Spinal cord (tissue), 10 donors: ENCODE data around the gene UBQLN1. TPM values are rescaled to one million over a fixed set of nuclear protein-coding genes. Genes with fewer than 3 reads are reported as not detected.
A peak's percentile ranks its signal among the peaks of the same experiment; 100 is the strongest.
"Not testable (repeated sequence)": the region's sequence is repeated elsewhere in the genome, so short reads cannot be mapped to it uniquely, and the experiment has no call there.

Experiments used
- DNase-seq, 6 donors: peaks; one replicate each; pipeline versions ENCODE4 v3.0.0 to v3.0.0-alpha.2; 2013 to 2015; ENCODE audit warnings: low spot score in 6 of 6, low read depth in 4 of 6
- H3K27ac ChIP-seq: one replicate; pipeline ENCODE4 v1.5.1; 2013; ENCODE audit warnings: low read depth, low read length, control low read depth
- H3K27me3 ChIP-seq: one replicate; pipeline ENCODE4 v1.6.1; 2013; ENCODE audit warnings: low read length; ENCODE audit not compliant: control insufficient read depth, insufficient read depth
- H3K36me3 ChIP-seq: one replicate; pipeline ENCODE4 v1.6.1; 2013; ENCODE audit warnings: low read length; ENCODE audit not compliant: control insufficient read depth, insufficient read depth
- H3K4me1 ChIP-seq: one replicate; pipeline ENCODE4 v1.6.1; 2013; ENCODE audit warnings: low read length; ENCODE audit not compliant: control insufficient read depth, insufficient read depth
- H3K4me3 ChIP-seq: one replicate; pipeline ENCODE4 v1.5.1; 2013; ENCODE audit warnings: low read depth, low read length, control low read depth
- H3K9me3 ChIP-seq: one replicate; pipeline ENCODE4 v1.6.1; 2013; ENCODE audit warnings: low read length; ENCODE audit not compliant: control insufficient read depth, insufficient read depth
- WGBS: methylation state at CpG from one replicate; pipeline ENCODE4 v1.1.5; 2013; ENCODE audit warnings: missing lambda C conversion rate; ENCODE audit not compliant: insufficient coverage; 5-methylcytosine and 5-hydroxymethylcytosine counted together
- long read RNA-seq, 4 donors: transcript quantifications; one replicate each; lab custom pipeline, GENCODE V29; 2026
- polyA plus RNA-seq, 2 donors: library from polyadenylated mRNA; unstranded; fragments of 120-200 nt; gene quantifications; one replicate each; pipeline ENCODE4 v1.2.1, GENCODE V29; 2013; ENCODE audit not compliant: insufficient read length in 2 of 2
- total RNA-seq, 2 donors: library from RNA; depleted of rRNA in 1 of 2; stranded (reverse); fragments of 120-200 nt in 1 of 2; fragments of >200 nt in 1 of 2; gene quantifications; one replicate each; pipeline versions ENCODE4 v1.2.3 to v1.2.4, GENCODE V29; 2013 to 2014
- donor health status: healthy.

The UBQLN1 gene
- total RNA-seq (100 to 1,000 TPM in 1 of 2 donors, 10 to 100 TPM in 1; 93.7 to 221 TPM), polyA plus RNA-seq (100 to 1,000 TPM; 108 to 131 TPM)
- long read RNA-seq, donor 1, full-length matches to known transcripts = 40 of 65 reads
- long read RNA-seq, donor 1, partial matches to known transcripts = 25 of 65 reads
- long read RNA-seq, donor 1, other reads (novel, unspliced or antisense) = 0 of 65 reads
- long read RNA-seq, donor 2, full-length matches to known transcripts = 5 of 11 reads
- long read RNA-seq, donor 2, partial matches to known transcripts = 6 of 11 reads
- long read RNA-seq, donor 2, other reads (novel, unspliced or antisense) = 0 of 11 reads
- long read RNA-seq, donor 3, full-length matches to known transcripts = 9 of 22 reads
- long read RNA-seq, donor 3, partial matches to known transcripts = 13 of 22 reads
- long read RNA-seq, donor 3, other reads (novel, unspliced or antisense) = 0 of 22 reads
- long read RNA-seq, donor 4, full-length matches to known transcripts = 10 of 25 reads
- long read RNA-seq, donor 4, partial matches to known transcripts = 15 of 25 reads
- long read RNA-seq, donor 4, other reads (novel, unspliced or antisense) = 0 of 25 reads

DNA sequence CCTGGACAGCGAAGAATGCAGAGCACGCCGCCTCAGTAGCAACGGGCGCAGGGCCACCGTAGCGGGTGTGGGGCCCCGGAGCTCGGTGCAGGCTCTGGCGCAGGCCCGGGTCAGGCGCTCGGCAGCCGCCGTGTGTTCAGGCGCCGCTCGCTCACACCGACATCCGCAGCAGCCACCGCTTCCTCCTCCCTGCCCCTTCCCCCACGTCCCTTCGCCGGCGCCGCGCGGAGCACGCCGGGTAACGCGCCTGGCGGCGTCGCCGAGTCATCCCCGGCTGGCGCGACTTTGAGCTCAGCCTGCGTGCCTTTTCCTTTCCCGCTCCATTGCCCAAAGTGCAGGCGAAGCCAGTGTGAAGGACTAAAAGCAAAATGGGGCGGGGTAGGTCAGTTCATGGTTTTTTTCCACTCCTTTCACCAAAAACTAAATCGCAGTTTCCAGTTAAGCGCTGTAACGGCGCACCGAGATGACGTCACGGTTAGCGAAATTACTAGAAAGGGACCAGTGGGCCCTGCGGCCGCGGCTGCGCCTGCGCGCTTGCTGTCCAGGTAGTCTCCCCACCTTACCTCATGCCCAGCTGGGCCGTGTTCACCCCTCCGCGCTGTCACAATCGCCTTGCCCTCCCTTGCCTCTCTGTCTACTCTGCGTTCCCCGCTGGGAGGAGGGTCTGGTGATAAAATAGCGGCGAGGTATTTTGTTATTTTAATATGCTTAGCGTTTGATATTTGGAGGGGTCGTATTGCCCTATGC, at the start of gene UBQLN1:
TSS of gene UBQLN1 (minus strand) at position 191 of the 747 bp plus-strand sequence. CDS start 279 bp downstream, outside the sequence.
- H3K27me3 ChIP-seq = no peaks in the 10 kb centered on the region
- no peaks in the 10 kb centered on the region for H3K36me3 ChIP-seq

DNA sequence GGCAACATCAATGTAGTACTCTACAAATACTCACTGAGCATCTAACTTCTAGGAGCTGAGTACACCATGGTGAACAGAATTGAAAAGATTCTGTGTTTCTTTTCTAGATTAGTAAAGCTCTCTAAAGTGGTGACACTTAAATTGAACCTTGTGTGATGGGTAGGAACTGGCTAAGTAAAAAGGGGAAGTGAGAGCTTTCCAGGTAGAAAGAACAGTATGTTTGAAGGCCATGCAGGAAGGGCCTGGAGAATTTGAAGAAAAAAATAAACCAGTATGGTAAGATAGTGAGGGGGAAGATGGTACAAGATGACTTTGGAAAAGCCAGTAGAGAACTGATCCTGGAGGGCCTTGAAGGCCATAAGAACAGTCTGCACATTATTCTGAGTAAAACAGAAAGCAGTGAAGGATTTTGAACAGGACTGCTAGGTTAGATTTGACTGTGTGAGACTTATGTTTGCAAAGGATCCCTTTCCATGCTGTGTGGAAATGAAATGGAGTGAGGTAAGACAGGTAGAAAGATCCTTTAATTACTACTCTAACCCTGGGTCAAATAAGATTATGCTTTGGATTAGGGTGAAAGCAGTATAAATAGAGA, 46.7 kb upstream of the UBQLN1 start:
- H3K9me3 ChIP-seq = no peaks in the 10 kb centered on the region
- H3K4me1 ChIP-seq = no peaks in the 10 kb centered on the region
- no peak overlapping the region for H3K27ac ChIP-seq
- DNase-seq = no peak
- no peak overlapping the region for H3K4me3 ChIP-seq
- H3K27me3 ChIP-seq = no peaks in the 10 kb centered on the region
- peaks cover 6% of the 10 kb centered on the region for H3K36me3 ChIP-seq

More for the DNA sequence above, at the start of gene UBQLN1:
- DNase-seq = peak; percentile 93 to 98 (median 96)
- peak within 1 kb of the TSS; percentile 96 for H3K27ac ChIP-seq
- H3K4me3 ChIP-seq = peak within 1 kb of the TSS; percentile 97
- H3K4me1 ChIP-seq = peaks cover 4% of the 10 kb centered on the region
- peaks cover 3% of the 10 kb centered on the region for H3K9me3 ChIP-seq
- WGBS = 0% methylated on average over 56 of the region's 67 CpGs

DNA sequence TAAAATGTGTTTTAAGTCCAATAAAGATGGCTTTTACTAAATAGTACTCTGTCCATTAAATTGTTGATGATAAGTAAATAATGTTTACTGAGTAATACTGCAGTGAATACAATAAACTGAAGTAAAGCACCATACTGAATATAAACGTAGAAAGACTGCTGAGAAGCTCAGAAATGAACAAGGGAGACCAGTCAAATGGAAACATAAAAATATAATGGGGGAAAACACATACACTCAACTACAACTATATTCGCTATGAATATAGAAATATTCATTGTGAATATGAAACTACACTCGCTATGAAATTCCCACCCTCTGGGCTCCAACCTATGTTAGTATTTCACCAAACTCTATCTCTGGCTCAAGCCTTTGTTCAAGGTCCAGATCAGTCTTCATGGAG, 41.9 kb upstream of the UBQLN1 start:
- H3K4me1 ChIP-seq = no peaks in the 10 kb centered on the region
- H3K27ac ChIP-seq = no peak overlapping the region
- no CpG with 5 or more reads among the region's 3 CpGs for WGBS
- no peaks in the 10 kb centered on the region for H3K9me3 ChIP-seq
- H3K27me3 ChIP-seq = no peaks in the 10 kb centered on the region
- DNase-seq = no peak
- no peak overlapping the region for H3K4me3 ChIP-seq
- peaks cover 6% of the 10 kb centered on the region for H3K36me3 ChIP-seq

DNA sequence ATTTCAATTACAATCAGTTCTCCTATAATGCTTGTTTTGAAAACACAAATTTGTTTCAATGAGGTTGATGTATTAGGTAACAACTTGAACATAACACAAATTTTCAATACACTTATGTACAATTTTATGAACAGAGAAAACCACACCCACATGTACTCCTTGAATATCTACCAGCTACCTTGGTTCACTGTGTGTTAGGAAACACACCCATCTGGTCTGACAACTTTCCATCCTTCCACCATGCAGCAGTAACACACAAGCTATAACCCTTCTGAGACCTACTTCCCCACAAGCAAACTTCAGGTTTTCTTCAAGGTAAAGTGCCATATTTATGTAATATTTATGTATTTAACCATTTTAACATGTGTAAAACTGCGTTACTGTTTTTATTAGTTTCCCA, 36.4 kb upstream of the UBQLN1 start:
- Histone ChIP-seq H3K27me3 (no peaks in the 10 kb centered on the region), H3K4me1 (no peaks in the 10 kb centered on the region), H3K9me3 (no peaks in the 10 kb centered on the region), H3K36me3 (peaks cover 3% of the 10 kb centered on the region), H3K4me3 (no peak overlapping the region), H3K27ac (no peak overlapping the region)
- WGBS = no CpG with 5 or more reads among the region's 1 CpG
- no peak for DNase-seq

DNA sequence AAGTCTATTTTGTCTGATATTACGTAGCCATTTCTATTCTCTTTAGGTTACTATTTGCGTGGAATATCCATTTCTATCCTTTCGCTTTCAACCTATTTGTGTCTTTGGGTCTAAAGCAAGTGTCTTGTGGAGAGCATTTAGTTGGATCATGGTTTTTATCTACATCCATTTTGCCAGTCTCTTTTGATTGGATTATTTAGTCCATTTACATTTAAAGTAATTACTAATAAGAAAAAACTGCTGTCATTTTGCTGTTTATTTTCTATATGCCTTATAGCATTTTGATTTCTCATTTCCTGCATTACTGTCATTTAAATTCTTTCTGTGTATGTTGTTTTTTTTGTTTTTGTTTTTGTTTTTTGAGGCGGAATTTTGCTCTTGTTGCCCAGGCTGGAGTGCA, 26.0 kb upstream of the UBQLN1 start:
- Histone ChIP-seq H3K9me3 (no peaks in the 10 kb centered on the region), H3K4me1 (no peaks in the 10 kb centered on the region), H3K27ac (no peak overlapping the region), H3K27me3 (no peaks in the 10 kb centered on the region), H3K4me3 (no peak overlapping the region), H3K36me3 (peaks cover 9% of the 10 kb centered on the region)
- no CpG with 5 or more reads among the region's 4 CpGs for WGBS
- no peak for DNase-seq

DNA sequence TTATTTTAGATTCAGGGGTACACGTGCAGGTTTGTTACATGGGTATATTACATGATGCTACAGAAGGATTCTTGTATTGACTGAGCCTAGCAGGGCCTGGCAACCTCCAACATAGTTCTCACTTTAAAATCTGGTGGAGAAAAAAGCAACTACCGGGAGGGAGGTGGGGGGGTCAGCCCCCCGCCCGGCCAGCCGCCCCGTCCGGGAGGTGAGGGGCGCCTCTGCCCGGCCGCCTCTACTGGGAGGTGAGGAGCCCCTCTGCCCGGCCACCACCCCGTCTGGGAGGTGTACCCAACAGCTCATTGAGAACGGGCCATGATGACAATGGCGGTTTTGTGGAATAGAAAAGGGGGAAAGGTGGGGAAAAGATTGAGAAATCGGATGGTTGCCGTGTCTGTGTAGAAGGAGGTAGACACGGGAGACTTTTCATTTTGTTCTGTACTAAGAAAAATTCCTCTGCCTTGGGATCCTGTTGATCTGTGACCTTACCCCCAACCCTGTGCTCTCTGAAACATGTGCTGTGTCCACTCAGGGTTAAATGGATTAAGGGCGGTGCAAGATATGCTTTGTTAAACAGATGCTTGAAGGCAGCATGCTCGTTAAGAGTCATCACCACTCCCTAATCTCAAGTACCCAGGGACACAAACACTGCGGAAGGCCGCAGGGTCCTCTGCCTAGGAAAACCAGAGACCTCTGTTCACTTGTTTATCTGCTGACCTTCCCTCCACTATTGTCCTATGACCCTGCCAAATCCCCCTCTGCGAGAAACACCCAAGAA, 21.0 kb upstream of the UBQLN1 start:
- not testable (repeated sequence) for H3K9me3 ChIP-seq

DNA sequence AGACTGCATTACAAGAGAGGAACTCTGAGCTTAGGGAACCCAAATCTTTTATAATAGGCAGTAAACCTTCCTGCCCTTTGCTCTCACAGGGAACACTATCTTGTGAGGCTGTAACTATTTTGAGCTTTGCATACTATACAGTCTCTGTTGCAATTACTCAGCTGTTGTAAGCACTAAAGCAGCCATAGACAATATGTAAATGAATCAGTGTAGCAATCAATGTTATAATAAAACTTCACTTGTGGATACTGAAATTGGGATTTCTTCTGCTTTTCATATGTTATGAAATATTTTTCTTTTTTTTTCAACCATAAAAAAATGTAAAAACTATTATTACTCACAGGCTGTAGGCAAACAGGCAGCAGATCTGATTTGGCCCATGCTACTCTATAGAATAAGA, 16.7 kb upstream of the UBQLN1 start:
- Histone ChIP-seq H3K36me3 (no peaks in the 10 kb centered on the region), H3K9me3 (peaks cover 2% of the 10 kb centered on the region), H3K4me3 (no peak overlapping the region), H3K27ac (no peak overlapping the region), H3K27me3 (no peaks in the 10 kb centered on the region), H3K4me1 (no peaks in the 10 kb centered on the region)
- no peak for DNase-seq

More for the DNA sequence above, 21.0 kb upstream of the UBQLN1 start:
- not testable (repeated sequence) for DNase-seq, H3K4me3 ChIP-seq, H3K36me3 ChIP-seq, H3K27ac ChIP-seq, H3K4me1 ChIP-seq, H3K27me3 ChIP-seq
- no CpG with 5 or more reads among the region's 22 CpGs for WGBS

DNA sequence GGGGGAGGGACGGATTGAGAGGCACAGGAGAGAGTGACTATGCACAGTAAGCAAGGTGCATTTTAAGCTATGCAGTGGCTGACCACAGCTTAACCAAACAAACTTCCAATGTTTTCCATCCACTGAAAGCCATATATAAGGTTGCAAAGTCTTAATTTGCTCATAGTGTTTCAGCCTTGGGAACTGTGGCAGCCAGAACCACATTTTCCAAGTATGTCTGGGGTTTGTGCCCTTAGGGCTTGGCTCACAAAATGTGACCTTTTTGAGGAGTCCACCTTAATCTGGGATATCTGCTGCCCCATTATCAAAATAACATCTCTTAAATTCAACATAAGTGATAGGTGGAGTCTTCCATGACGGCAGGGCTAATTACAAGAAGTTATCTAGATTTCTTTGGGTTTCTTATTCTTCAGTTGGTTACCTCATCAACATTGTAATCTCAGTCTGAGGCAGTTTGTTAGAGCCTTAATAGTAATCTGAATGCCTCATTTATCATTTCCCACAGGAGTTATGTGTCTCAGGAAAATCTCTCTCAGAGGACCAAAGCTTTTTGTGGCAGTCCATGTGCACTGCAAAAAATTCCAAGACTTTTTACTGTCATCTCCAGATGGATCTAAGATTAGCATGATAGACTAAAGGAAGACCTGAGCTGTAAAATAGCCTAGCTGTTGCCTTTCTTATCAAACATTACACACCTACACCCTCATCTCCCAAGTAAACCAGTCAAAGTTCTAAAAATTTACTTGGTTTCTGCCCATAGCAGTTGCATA, 15.2 kb upstream of the UBQLN1 start:
- H3K4me3 ChIP-seq = no peak overlapping the region
- no peak for DNase-seq
- no CpG with 5 or more reads among the region's 2 CpGs for WGBS
- peaks cover 2% of the 10 kb centered on the region for H3K9me3 ChIP-seq
- no peaks in the 10 kb centered on the region for H3K4me1 ChIP-seq
- no peaks in the 10 kb centered on the region for H3K36me3 ChIP-seq
- H3K27me3 ChIP-seq = no peaks in the 10 kb centered on the region
- no peak overlapping the region for H3K27ac ChIP-seq
